ENCODE measurements around the gene ZHX3.

ZHX3 gene

GRCh38 chr20:41191562-41192500 is 125.7 kb downstream of the ZHX3 start:
- DNase-seq (ENCODE audit: low read depth, low spot score) = no peak

- DNase-seq (ENCODE audit: low read depth, low spot score) = no peak
Measured at GRCh38 chr20:41187668-41188067, 129.9 kb downstream of the ZHX3 start.

GRCh38 chr20:41185013-41185757 is 132.3 kb downstream of the ZHX3 start:
- DNase-seq (ENCODE audit: low read depth, low spot score) = no peak

- DNase-seq (ENCODE audit: low read depth, low spot score) = no peak
Measured at GRCh38 chr20:41183831-41184230, 133.7 kb downstream of the ZHX3 start.

- no peak for DNase-seq (ENCODE audit: low read depth, low spot score)
Measured at GRCh38 chr20:41183391-41183790, 134.1 kb downstream of the ZHX3 start.

- no peak for DNase-seq (ENCODE audit: low read depth, low spot score)
Measured at GRCh38 chr20:41182296-41183212, 135.0 kb downstream of the ZHX3 start.

- no peak for DNase-seq (ENCODE audit: low read depth, low spot score)
Measured at GRCh38 chr20:41181567-41181966, 136.0 kb downstream of the ZHX3 start.

GRCh38 chr20:41180599-41181333 is 136.8 kb downstream of the ZHX3 start:
- DNase-seq (ENCODE audit: low read depth, low spot score) = no peak

GRCh38 chr20:41179961-41180360 is 137.6 kb downstream of the ZHX3 start:
- no peak for DNase-seq (ENCODE audit: low read depth, low spot score)

GRCh38 chr20:41178904-41179432 is 138.6 kb downstream of the ZHX3 start:
- DNase-seq (ENCODE audit: low read depth, low spot score) = no peak

- no peak for DNase-seq (ENCODE audit: low read depth, low spot score)
Measured at GRCh38 chr20:41178495-41178894, 139.0 kb downstream of the ZHX3 start.

- DNase-seq (ENCODE audit: low read depth, low spot score) = no peak
Measured at GRCh38 chr20:41177636-41178035, 139.9 kb downstream of the ZHX3 start.

GRCh38 chr20:41176711-41177552 is 140.6 kb downstream of the ZHX3 start:
- no peak for DNase-seq (ENCODE audit: low read depth, low spot score)

GRCh38 chr20:41175727-41176330 is 141.7 kb downstream of the ZHX3 start:
- DNase-seq (ENCODE audit: low read depth, low spot score) = no peak

- no peak for DNase-seq (ENCODE audit: low read depth, low spot score)
Measured at GRCh38 chr20:41175201-41175651, 142.3 kb downstream of the ZHX3 start.

- DNase-seq (ENCODE audit: low read depth, low spot score) = no peak
Measured at GRCh38 chr20:41174782-41175181, 142.7 kb downstream of the ZHX3 start.

- no peak for DNase-seq (ENCODE audit: low read depth, low spot score)
Measured at GRCh38 chr20:41174373-41174772, 143.2 kb downstream of the ZHX3 start.

- no peak for DNase-seq (ENCODE audit: low read depth, low spot score)
Measured at GRCh38 chr20:41173791-41174341, 143.7 kb downstream of the ZHX3 start.

- peak; percentile 23 for DNase-seq (ENCODE audit: low read depth, low spot score)
Measured at GRCh38 chr20:41173161-41173721, 144.3 kb downstream of the ZHX3 start.
